GM18526 (cell line): ENCODE results near the gene HAUS3.

Source experiments
- POLR2A ChIP-seq: IDR thresholded peaks from 3 replicates; pipeline ENCODE4 v1.6.1; 2011; ENCODE audit not compliant: insufficient read length; ENCODE audit errors: extremely low read depth

The HAUS3 gene

GRCh38 chr4:2270341-2271165 lies 28.6 kb upstream of the HAUS3 start:
- TF ChIP-seq POLR2A, result no peak

- no peak for TF ChIP-seq POLR2A
Observed at GRCh38 chr4:2269618-2270163, 27.8 kb upstream of the HAUS3 start.

GRCh38 chr4:2269206-2269531 lies 27.2 kb upstream of the HAUS3 start:
- TF ChIP-seq POLR2A, result no peak

- TF ChIP-seq POLR2A, result no peak
Observed at GRCh38 chr4:2268357-2269205, 26.7 kb upstream of the HAUS3 start.

- TF ChIP-seq POLR2A, result no peak
Observed at GRCh38 chr4:2267841-2268240, 25.9 kb upstream of the HAUS3 start.

- no peak for TF ChIP-seq POLR2A
Observed at GRCh38 chr4:2267320-2267811, 25.4 kb upstream of the HAUS3 start.

- no peak for TF ChIP-seq POLR2A
Observed at GRCh38 chr4:2266821-2267220, 24.9 kb upstream of the HAUS3 start.

GRCh38 chr4:2266181-2266580 lies 24.3 kb upstream of the HAUS3 start:
- TF ChIP-seq POLR2A, result no peak

- no peak for TF ChIP-seq POLR2A
Observed at GRCh38 chr4:2265113-2266110, 23.5 kb upstream of the HAUS3 start.

- no peak for TF ChIP-seq POLR2A
Observed at GRCh38 chr4:2264481-2265041, 22.6 kb upstream of the HAUS3 start.

- no peak for TF ChIP-seq POLR2A
Observed at GRCh38 chr4:2263926-2264321, 22.0 kb upstream of the HAUS3 start.

- TF ChIP-seq POLR2A, result no peak
Observed at GRCh38 chr4:2262944-2263250, 21.0 kb upstream of the HAUS3 start.

GRCh38 chr4:2262145-2262943 lies 20.4 kb upstream of the HAUS3 start:
- TF ChIP-seq POLR2A, result peak; percentile 90

- TF ChIP-seq POLR2A, result no peak
Observed at GRCh38 chr4:2261853-2262144, 19.9 kb upstream of the HAUS3 start, which contains the start of gene MXD4. MXD4 (minus strand) TSS chr4:2262109; CDS start chr4:2261980, 129 bp downstream.
